Stimulated activated effector memory CD8-positive, alpha-beta T cell treated with anti-CD3 and anti-CD28 coated beads, Interleukin-12 subunit alpha, Interleukin-12 subunit beta, amount 100 ng/mL, for 72 hours (primary cell): Measurements from ENCODE around the gene LGR5.
"Not testable (repeated sequence)": the region's sequence is repeated elsewhere in the genome, so short reads cannot be mapped to it uniquely, and the experiment has no call there.

Experiments used
- ATAC-seq: fragments of 150-1000 bp; cut with Tn5 transposase; 2 replicates; pipeline ENCODE4 v1.10.0; 2021
- DNase-seq, 2 donors: peaks; one replicate each; pipeline ENCODE4 v3.0.0; 2021 to 2022; ENCODE audit warnings: low spot score in 2 of 2
- H3K27ac Mint-ChIP-seq: one replicate; pipeline ENCODE4 v1.8.0; 2022; ENCODE audit warnings: mild to moderate bottlenecking, mixed read lengths
- H3K36me3 Mint-ChIP-seq: one replicate; pipeline ENCODE4 v1.8.0; 2022; ENCODE audit warnings: mild to moderate bottlenecking, mixed read lengths
- H3K4me1 Mint-ChIP-seq: one replicate; pipeline ENCODE4 v1.8.0; 2022; ENCODE audit warnings: mixed read lengths
- H3K4me3 Mint-ChIP-seq: one replicate; pipeline ENCODE4 v1.8.0; 2022; ENCODE audit warnings: mild to moderate bottlenecking, mixed read lengths
- H3K9me3 Mint-ChIP-seq: one replicate; pipeline ENCODE4 v1.8.0; 2022; ENCODE audit warnings: mixed read lengths

Gene LGR5

GRCh38 chr12:71541583-71541982 lies 102.0 kb downstream of the LGR5 start:
- Mint-ChIP-seq H3K4me3 (no peak overlapping the region), H3K4me1 (no peaks in the 10 kb centered on the region)

GRCh38 chr12:71546322-71546861 lies 106.8 kb downstream of the LGR5 start:
- no peaks in the 10 kb centered on the region for H3K36me3 Mint-ChIP-seq
- H3K27ac Mint-ChIP-seq = no peak overlapping the region
- no peak overlapping the region for H3K4me3 Mint-ChIP-seq
- no peaks in the 10 kb centered on the region for H3K9me3 Mint-ChIP-seq
- DNase-seq (no peak), ATAC-seq (no peak)
- H3K4me1 Mint-ChIP-seq = no peaks in the 10 kb centered on the region

More at GRCh38 chr12:71541583-71541982, 102.0 kb downstream of the LGR5 start:
- no peaks in the 10 kb centered on the region for H3K36me3 Mint-ChIP-seq
- no peak overlapping the region for H3K27ac Mint-ChIP-seq
- ATAC-seq (no peak), DNase-seq (no peak)
- H3K9me3 Mint-ChIP-seq = no peaks in the 10 kb centered on the region

- Mint-ChIP-seq H3K27ac (no peak overlapping the region), H3K4me1 (no peaks in the 10 kb centered on the region), H3K36me3 (no peaks in the 10 kb centered on the region), H3K4me3 (no peak overlapping the region), H3K9me3 (no peaks in the 10 kb centered on the region)
- DNase-seq (no peak), ATAC-seq (no peak)
Observed at GRCh38 chr12:71548893-71549292, 109.3 kb downstream of the LGR5 start.

GRCh38 chr12:71551529-71551928 lies 111.9 kb downstream of the LGR5 start:
- H3K27ac Mint-ChIP-seq = no peak overlapping the region
- no peak for ATAC-seq
- H3K4me1 Mint-ChIP-seq = no peaks in the 10 kb centered on the region
- H3K36me3 Mint-ChIP-seq = no peaks in the 10 kb centered on the region
- H3K9me3 Mint-ChIP-seq = no peaks in the 10 kb centered on the region
- DNase-seq = no peak
- H3K4me3 Mint-ChIP-seq = no peak overlapping the region

GRCh38 chr12:71552728-71553501 lies 113.3 kb downstream of the LGR5 start:
- H3K4me1 Mint-ChIP-seq = no peaks in the 10 kb centered on the region
- H3K4me3 Mint-ChIP-seq = no peak overlapping the region
- no peaks in the 10 kb centered on the region for H3K36me3 Mint-ChIP-seq
- DNase-seq = no peak
- no peak for ATAC-seq
- no peaks in the 10 kb centered on the region for H3K9me3 Mint-ChIP-seq
- no peak overlapping the region for H3K27ac Mint-ChIP-seq

- DNase-seq = no peak
- Mint-ChIP-seq H3K9me3 (no peaks in the 10 kb centered on the region), H3K4me3 (no peak overlapping the region), H3K4me1 (no peaks in the 10 kb centered on the region), H3K27ac (no peak overlapping the region), H3K36me3 (no peaks in the 10 kb centered on the region)
- ATAC-seq = no peak
Observed at GRCh38 chr12:71555191-71555590, 115.6 kb downstream of the LGR5 start.

GRCh38 chr12:71555789-71556188 lies 116.2 kb downstream of the LGR5 start:
- H3K36me3 Mint-ChIP-seq = not testable (repeated sequence)

GRCh38 chr12:71556448-71556847 lies 116.8 kb downstream of the LGR5 start:
- DNase-seq (no peak), ATAC-seq (no peak)
- H3K36me3 Mint-ChIP-seq = no peaks in the 10 kb centered on the region
- no peak overlapping the region for H3K4me3 Mint-ChIP-seq
- H3K27ac Mint-ChIP-seq = no peak overlapping the region
- no peaks in the 10 kb centered on the region for H3K9me3 Mint-ChIP-seq
- H3K4me1 Mint-ChIP-seq = no peaks in the 10 kb centered on the region

More at GRCh38 chr12:71555789-71556188, 116.2 kb downstream of the LGR5 start:
- not testable (repeated sequence) for H3K9me3 Mint-ChIP-seq, DNase-seq, H3K4me1 Mint-ChIP-seq, ATAC-seq, H3K27ac Mint-ChIP-seq, H3K4me3 Mint-ChIP-seq

- H3K4me3 Mint-ChIP-seq = no peak overlapping the region
- no peaks in the 10 kb centered on the region for H3K4me1 Mint-ChIP-seq
- H3K27ac Mint-ChIP-seq = no peak overlapping the region
- ATAC-seq (no peak), DNase-seq (no peak)
- no peaks in the 10 kb centered on the region for H3K36me3 Mint-ChIP-seq
- no peaks in the 10 kb centered on the region for H3K9me3 Mint-ChIP-seq
Observed at GRCh38 chr12:71556875-71557274, 117.3 kb downstream of the LGR5 start.

GRCh38 chr12:71558445-71558844 lies 118.8 kb downstream of the LGR5 start:
- Mint-ChIP-seq H3K27ac (no peak overlapping the region), H3K4me3 (no peak overlapping the region), H3K36me3 (no peaks in the 10 kb centered on the region), H3K9me3 (no peaks in the 10 kb centered on the region), H3K4me1 (no peaks in the 10 kb centered on the region)
- DNase-seq = no peak
- ATAC-seq = no peak

- H3K36me3 Mint-ChIP-seq = no peaks in the 10 kb centered on the region
- H3K27ac Mint-ChIP-seq = no peak overlapping the region
- ATAC-seq (no peak), DNase-seq (no peak)
- H3K9me3 Mint-ChIP-seq = no peaks in the 10 kb centered on the region
- no peak overlapping the region for H3K4me3 Mint-ChIP-seq
- H3K4me1 Mint-ChIP-seq = no peaks in the 10 kb centered on the region
Observed at GRCh38 chr12:71562676-71563595, 123.3 kb downstream of the LGR5 start.

- H3K36me3 Mint-ChIP-seq = no peaks in the 10 kb centered on the region
- H3K4me1 Mint-ChIP-seq = no peaks in the 10 kb centered on the region
- no peak overlapping the region for H3K27ac Mint-ChIP-seq
- H3K4me3 Mint-ChIP-seq = no peak overlapping the region
- no peak for ATAC-seq
- no peak for DNase-seq
- H3K9me3 Mint-ChIP-seq = no peaks in the 10 kb centered on the region
Observed at GRCh38 chr12:71565535-71565934, 125.9 kb downstream of the LGR5 start.

GRCh38 chr12:71566655-71567054 lies 127.1 kb downstream of the LGR5 start:
- no peak for DNase-seq
- H3K9me3 Mint-ChIP-seq = no peaks in the 10 kb centered on the region
- H3K27ac Mint-ChIP-seq = no peak overlapping the region
- H3K4me1 Mint-ChIP-seq = no peaks in the 10 kb centered on the region
- no peak overlapping the region for H3K4me3 Mint-ChIP-seq
- no peaks in the 10 kb centered on the region for H3K36me3 Mint-ChIP-seq
- no peak for ATAC-seq

- ATAC-seq (no peak), DNase-seq (no peak)
- no peaks in the 10 kb centered on the region for H3K4me1 Mint-ChIP-seq
- no peaks in the 10 kb centered on the region for H3K9me3 Mint-ChIP-seq
- no peaks in the 10 kb centered on the region for H3K36me3 Mint-ChIP-seq
- no peak overlapping the region for H3K27ac Mint-ChIP-seq
- H3K4me3 Mint-ChIP-seq = no peak overlapping the region
Observed at GRCh38 chr12:71567537-71567936, 127.9 kb downstream of the LGR5 start.

GRCh38 chr12:71569885-71570284 lies 130.3 kb downstream of the LGR5 start:
- not testable (repeated sequence) for H3K4me3 Mint-ChIP-seq, ATAC-seq, H3K36me3 Mint-ChIP-seq, H3K27ac Mint-ChIP-seq, H3K9me3 Mint-ChIP-seq, H3K4me1 Mint-ChIP-seq, DNase-seq
